OCI-LY1 (cell line): Measurements from ENCODE around the gene RRP1B.
A peak's percentile ranks its signal among the peaks of the same experiment; 100 is the strongest.

Experiments used
- H2AFZ ChIP-seq: fragments of 200-600 bp; sonication (generic), shearing (Covaris generic); 2 replicates; pipeline ENCODE4 v1.6.0; 2014; ENCODE audit warnings: antibody characterized with exemption, mild to moderate bottlenecking, low read length
- H3F3A ChIP-seq: fragments of 200-600 bp; sonication (generic), shearing (Covaris generic); 2 replicates; pipeline ENCODE4 v1.6.0; 2014; ENCODE audit warnings: mild to moderate bottlenecking, antibody characterized with exemption, low read length, moderate library complexity; ENCODE audit not compliant: insufficient read depth
- H3K27ac ChIP-seq: fragments of 200-600 bp; sonication (generic); 2 replicates; pipeline ENCODE4 v1.5.1; 2014; ENCODE audit warnings: low read length, mixed run types, mild to moderate bottlenecking, low read depth; ENCODE audit not compliant: poor library complexity, severe bottlenecking
- H3K27me3 ChIP-seq: fragments of 200-600 bp; sonication (generic); 2 replicates; pipeline ENCODE4 v1.6.0; 2014; ENCODE audit warnings: antibody characterized with exemption, mild to moderate bottlenecking, low read length, moderate library complexity; ENCODE audit not compliant: insufficient read depth
- H3K36me3 ChIP-seq: fragments of 200-600 bp; sonication (generic); 2 replicates; pipeline ENCODE4 v1.6.1; 2014; ENCODE audit warnings: mild to moderate bottlenecking, antibody characterized with exemption, low read length, moderate library complexity, mixed read lengths; ENCODE audit not compliant: insufficient read depth
- H3K4me1 ChIP-seq: fragments of 200-600 bp; sonication (generic); 2 replicates; pipeline ENCODE4 v1.5.1; 2014; ENCODE audit warnings: mild to moderate bottlenecking, low read length, moderate library complexity; ENCODE audit not compliant: insufficient read depth, severe bottlenecking
- H3K4me2 ChIP-seq: fragments of 200-600 bp; sonication (generic), shearing (Covaris generic); 2 replicates; pipeline ENCODE4 v1.6.1; 2014; ENCODE audit warnings: low read length
- H3K4me3 ChIP-seq: fragments of 200-600 bp; sonication (generic); 2 replicates; pipeline ENCODE4 v1.5.1; 2014; ENCODE audit warnings: low read length, low read depth, mild to moderate bottlenecking, mixed read lengths; ENCODE audit not compliant: poor library complexity, severe bottlenecking
- H3K79me2 ChIP-seq: fragments of 200-600 bp; shearing (Covaris generic); 2 replicates; pipeline ENCODE4 v1.6.1; 2016; ENCODE audit warnings: mixed run types, low read length, mixed read lengths; ENCODE audit not compliant: insufficient read depth
- H3K9ac ChIP-seq: fragments of 200-600 bp; sonication (generic), shearing (Covaris generic); 2 replicates; pipeline ENCODE4 v1.6.1; 2014; ENCODE audit warnings: mild to moderate bottlenecking, low read length, mixed read lengths
- H3K9me2 ChIP-seq: fragments of 200-600 bp; sonication (generic), shearing (Covaris generic); 2 replicates; pipeline ENCODE4 v1.6.1; 2014; ENCODE audit warnings: low read depth, mild to moderate bottlenecking, low read length, mixed read lengths
- H3K9me3 ChIP-seq: fragments of 200-600 bp; shearing (Covaris generic); 2 replicates; pipeline ENCODE4 v1.6.1; 2014; ENCODE audit warnings: low read length, mixed read lengths
- H4K20me1 ChIP-seq: fragments of 200-600 bp; sonication (generic), shearing (Covaris generic); 2 replicates; pipeline ENCODE4 v1.6.0; 2016; ENCODE audit warnings: mild to moderate bottlenecking, low read length; ENCODE audit not compliant: insufficient read depth
- EZH2 ChIP-seq: fragments of 200-600 bp; sonication (generic), shearing (Covaris generic); IDR thresholded peaks from 2 replicates; pipeline ENCODE4 v1.8.0; 2017; ENCODE audit warnings: borderline replicate concordance, mixed run types, mild to moderate bottlenecking, antibody characterized with exemption, low read length, moderate library complexity, mixed read lengths
- TF ChIP-seq, protein P1 (sequence below): fragments of 200-600 bp; sonication (generic), shearing (Covaris generic); IDR thresholded peaks from 2 replicates; pipeline ENCODE4 v1.5.1; 2017; ENCODE audit warnings: mild to moderate bottlenecking, antibody characterized with exemption, low read length, moderate library complexity, mixed read lengths

The RRP1B gene, protein sequence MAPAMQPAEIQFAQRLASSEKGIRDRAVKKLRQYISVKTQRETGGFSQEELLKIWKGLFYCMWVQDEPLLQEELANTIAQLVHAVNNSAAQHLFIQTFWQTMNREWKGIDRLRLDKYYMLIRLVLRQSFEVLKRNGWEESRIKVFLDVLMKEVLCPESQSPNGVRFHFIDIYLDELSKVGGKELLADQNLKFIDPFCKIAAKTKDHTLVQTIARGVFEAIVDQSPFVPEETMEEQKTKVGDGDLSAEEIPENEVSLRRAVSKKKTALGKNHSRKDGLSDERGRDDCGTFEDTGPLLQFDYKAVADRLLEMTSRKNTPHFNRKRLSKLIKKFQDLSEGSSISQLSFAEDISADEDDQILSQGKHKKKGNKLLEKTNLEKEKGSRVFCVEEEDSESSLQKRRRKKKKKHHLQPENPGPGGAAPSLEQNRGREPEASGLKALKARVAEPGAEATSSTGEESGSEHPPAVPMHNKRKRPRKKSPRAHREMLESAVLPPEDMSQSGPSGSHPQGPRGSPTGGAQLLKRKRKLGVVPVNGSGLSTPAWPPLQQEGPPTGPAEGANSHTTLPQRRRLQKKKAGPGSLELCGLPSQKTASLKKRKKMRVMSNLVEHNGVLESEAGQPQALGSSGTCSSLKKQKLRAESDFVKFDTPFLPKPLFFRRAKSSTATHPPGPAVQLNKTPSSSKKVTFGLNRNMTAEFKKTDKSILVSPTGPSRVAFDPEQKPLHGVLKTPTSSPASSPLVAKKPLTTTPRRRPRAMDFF

DNA sequence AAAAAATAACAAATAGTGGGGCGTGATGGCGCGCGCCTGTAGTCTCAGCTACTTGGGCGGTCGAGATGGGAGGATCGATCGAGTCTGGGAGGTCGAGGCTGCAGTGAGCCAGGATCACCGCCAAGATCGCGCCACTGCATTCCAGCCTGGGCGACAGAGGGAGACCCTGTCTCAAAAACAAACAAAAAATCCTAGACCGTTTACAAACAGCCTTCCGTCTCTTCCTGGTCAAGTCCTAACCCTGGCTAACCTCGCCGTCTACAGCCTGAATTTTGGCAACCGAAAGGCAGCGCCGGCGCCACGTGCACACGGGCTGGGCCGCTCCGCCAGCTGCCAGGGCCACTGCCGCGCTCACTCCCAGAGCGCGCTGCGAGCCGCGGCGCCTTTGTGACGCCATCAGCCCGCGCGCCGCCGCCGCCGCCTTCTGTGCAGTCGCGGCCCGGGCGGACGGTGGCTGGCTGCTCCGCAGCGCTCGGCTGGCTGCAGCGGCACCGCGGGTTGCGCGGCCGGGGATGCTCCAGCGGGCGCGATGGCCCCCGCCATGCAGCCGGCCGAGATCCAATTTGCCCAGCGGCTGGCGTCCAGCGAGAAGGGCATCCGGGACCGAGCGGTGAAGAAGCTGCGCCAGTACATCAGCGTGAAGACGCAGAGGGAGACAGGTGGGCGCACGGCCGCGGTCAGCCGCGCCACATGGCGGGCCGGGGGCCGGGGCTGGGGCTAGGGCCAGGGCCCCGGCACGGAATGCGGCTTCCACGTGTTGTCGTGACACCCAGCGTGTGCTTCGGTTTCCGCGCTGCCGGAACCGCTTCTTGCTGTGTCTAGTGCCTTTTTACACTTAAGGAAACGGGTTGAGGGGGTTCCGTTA is at the start of gene RRP1B, which contains the start of gene HSF2BP:
Gene RRP1B (plus strand): TSS at position 425 of the 865 bp plus-strand sequence. CDS start 105 bp downstream, at position 530.
Gene HSF2BP (minus strand): TSS at position 353 of the 865 bp plus-strand sequence. CDS start 1,392 bp downstream, outside the sequence.
- Histone ChIP-seq H3K27me3 (no peaks in the 10 kb centered on the region), H3K9ac (peak within 1 kb of the TSS; percentile 98), H3K9me2 (no peaks in the 10 kb centered on the region), H3K4me3 (peak within 1 kb of the TSS; percentile 84), H4K20me1 (no peaks in the 10 kb centered on the region), H3K4me1 (peaks cover 19% of the 10 kb centered on the region), H3K4me2 (peak within 1 kb of the TSS; percentile 72), H3K9me3 (no peaks in the 10 kb centered on the region), H3K27ac (peak within 1 kb of the TSS; percentile 34), H3K79me2 (peaks cover 43% of the 10 kb centered on the region), H3F3A (no peaks in the 10 kb centered on the region), H2AFZ (no peak within 1 kb of the TSS), H3K36me3 (peaks cover 34% of the 10 kb centered on the region)
- TF ChIP-seq EZH2: no peak
- TF ChIP-seq, protein P1, sequence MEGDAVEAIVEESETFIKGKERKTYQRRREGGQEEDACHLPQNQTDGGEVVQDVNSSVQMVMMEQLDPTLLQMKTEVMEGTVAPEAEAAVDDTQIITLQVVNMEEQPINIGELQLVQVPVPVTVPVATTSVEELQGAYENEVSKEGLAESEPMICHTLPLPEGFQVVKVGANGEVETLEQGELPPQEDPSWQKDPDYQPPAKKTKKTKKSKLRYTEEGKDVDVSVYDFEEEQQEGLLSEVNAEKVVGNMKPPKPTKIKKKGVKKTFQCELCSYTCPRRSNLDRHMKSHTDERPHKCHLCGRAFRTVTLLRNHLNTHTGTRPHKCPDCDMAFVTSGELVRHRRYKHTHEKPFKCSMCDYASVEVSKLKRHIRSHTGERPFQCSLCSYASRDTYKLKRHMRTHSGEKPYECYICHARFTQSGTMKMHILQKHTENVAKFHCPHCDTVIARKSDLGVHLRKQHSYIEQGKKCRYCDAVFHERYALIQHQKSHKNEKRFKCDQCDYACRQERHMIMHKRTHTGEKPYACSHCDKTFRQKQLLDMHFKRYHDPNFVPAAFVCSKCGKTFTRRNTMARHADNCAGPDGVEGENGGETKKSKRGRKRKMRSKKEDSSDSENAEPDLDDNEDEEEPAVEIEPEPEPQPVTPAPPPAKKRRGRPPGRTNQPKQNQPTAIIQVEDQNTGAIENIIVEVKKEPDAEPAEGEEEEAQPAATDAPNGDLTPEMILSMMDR: no peak

DNA sequence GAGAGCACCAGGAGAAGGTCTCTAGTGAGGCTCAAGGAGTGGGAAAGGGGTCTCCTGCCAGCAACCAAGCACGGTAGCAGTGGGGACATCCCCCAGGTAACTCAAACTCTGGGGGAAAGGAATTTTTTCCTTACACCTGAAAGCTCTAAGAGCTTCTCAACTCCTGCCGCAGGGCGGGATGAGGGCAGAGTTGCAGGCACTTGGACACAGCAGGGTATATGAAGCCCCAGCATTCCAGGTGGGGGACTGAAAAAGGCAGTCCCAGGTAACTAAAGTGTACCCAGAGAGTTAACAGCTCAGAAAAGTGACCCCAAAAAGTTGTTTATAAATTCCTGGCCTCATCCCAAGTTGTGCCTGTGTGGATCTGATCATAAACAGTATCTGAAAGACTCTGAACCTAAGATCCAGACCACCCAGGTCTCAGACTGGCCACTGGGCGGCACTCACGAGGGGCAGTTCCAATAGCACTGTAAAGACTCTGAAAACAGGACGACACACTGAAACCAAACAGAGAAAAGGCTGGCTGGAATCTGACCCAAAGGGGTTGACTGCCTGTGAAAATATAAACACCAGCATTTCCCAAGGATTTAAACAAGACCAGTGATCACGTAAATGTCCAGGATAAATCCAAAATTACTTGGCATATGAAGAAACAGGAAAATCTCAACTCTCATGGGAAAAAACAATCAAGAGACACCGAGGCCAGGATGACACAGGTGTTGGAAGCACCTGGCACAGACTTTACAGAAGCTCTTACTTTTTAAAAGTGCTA is 47.6 kb upstream of the RRP1B start:
- H3K27me3 ChIP-seq: peaks cover 12% of the 10 kb centered on the region; the same call in 1 of the 2 replicates
- H3K4me1 ChIP-seq: peaks cover 4% of the 10 kb centered on the region
- no peak overlapping the region for H2AFZ ChIP-seq
- no peaks in the 10 kb centered on the region for H4K20me1 ChIP-seq
- H3K9me3 ChIP-seq: no peaks in the 10 kb centered on the region
- no peaks in the 10 kb centered on the region for H3K36me3 ChIP-seq
- no peaks in the 10 kb centered on the region for H3K79me2 ChIP-seq
- no peak overlapping the region for H3K27ac ChIP-seq
- H3K4me2 ChIP-seq: 0 out of 2 replicates have a peak overlapping the region, but pooled peaks have one; percentile 14
- H3F3A ChIP-seq: no peaks in the 10 kb centered on the region
- H3K9ac ChIP-seq: no peak overlapping the region
- no peak for TF ChIP-seq EZH2
- TF ChIP-seq, protein P1: peak; percentile 83
- no peak overlapping the region for H3K4me3 ChIP-seq
- H3K9me2 ChIP-seq: no peaks in the 10 kb centered on the region
